ENCODE measurements around the gene ACACB. TPM values are rescaled to one million over a fixed set of nuclear protein-coding genes. Genes with fewer than 3 reads are reported as not detected.

Gene ACACB
- total RNA-seq, 1 experiment from 2014 or later, result 20.0 TPM

DNA sequence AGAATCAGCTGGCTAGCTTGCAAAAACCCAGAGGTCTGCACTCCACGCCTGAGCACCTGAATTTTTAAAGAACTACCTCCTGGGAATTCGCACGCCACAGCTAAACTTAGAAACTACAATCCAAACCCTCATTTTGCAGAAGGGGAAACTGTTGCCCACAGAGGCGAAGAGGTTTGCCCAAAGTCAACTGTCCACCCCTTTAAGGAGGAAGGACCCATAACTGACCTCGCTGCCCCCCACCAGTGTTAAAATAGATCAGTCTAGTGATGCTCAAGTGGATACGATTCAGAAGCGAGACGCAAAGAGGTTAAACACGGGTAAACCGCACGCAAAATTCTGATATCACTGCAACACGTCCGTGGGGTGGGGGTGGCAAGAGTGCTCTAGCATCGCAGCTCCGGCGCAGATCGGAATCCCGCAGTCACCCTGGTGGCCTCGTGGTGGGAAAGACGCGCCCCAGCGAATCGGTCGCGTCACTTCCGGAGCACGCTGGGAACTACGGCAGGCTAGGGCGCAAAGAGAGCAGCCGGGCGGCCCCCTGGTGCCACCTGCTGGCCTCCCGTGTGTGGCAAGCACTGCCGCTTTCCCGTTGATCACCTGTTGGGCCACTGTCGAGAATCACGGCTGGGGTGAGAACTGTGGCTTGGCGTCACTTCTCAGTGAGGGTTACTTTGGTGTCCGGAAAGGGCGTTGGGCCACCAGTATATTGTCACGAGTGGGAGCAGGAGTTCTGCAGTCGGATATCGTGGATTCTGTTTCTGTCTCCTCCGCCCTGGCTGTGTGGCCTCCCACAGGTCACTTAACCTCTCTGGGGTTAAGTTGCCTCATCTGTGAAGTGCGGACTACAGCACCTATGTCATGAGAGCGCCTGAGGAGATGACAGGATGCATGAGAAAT, 23.1 kb upstream of the ACACB start, which contains the start of gene ALKBH2 (continued):
- no peak for TF ChIP-seq PRRX2 (CRISPR knock-in tag; IDR thresholded peaks at IDR 0.05)
- peak; percentile 95 for TF ChIP-seq ESRRA (CRISPR knock-in tag; IDR thresholded peaks at IDR 0.05; ENCODE audit: borderline replicate concordance)
- TF ChIP-seq NFE2L1 (CRISPR knock-in tag; IDR thresholded peaks at IDR 0.05), result peak; percentile 97
- TF ChIP-seq ZBTB21 (CRISPR knock-in tag; IDR thresholded peaks at IDR 0.05; ENCODE audit: borderline replicate concordance), result peak; percentile 71; the same call in 1 of the 2 replicates
- TF ChIP-seq, protein P1, sequence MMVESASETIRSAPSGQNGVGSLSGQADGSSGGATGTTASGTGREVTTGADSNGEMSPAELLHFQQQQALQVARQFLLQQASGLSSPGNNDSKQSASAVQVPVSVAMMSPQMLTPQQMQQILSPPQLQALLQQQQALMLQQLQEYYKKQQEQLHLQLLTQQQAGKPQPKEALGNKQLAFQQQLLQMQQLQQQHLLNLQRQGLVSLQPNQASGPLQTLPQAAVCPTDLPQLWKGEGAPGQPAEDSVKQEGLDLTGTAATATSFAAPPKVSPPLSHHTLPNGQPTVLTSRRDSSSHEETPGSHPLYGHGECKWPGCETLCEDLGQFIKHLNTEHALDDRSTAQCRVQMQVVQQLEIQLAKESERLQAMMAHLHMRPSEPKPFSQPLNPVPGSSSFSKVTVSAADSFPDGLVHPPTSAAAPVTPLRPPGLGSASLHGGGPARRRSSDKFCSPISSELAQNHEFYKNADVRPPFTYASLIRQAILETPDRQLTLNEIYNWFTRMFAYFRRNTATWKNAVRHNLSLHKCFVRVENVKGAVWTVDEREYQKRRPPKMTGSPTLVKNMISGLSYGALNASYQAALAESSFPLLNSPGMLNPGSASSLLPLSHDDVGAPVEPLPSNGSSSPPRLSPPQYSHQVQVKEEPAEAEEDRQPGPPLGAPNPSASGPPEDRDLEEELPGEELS (CRISPR knock-in tag; IDR thresholded peaks at IDR 0.05), result peak; percentile 97
- TF ChIP-seq, protein P2, sequence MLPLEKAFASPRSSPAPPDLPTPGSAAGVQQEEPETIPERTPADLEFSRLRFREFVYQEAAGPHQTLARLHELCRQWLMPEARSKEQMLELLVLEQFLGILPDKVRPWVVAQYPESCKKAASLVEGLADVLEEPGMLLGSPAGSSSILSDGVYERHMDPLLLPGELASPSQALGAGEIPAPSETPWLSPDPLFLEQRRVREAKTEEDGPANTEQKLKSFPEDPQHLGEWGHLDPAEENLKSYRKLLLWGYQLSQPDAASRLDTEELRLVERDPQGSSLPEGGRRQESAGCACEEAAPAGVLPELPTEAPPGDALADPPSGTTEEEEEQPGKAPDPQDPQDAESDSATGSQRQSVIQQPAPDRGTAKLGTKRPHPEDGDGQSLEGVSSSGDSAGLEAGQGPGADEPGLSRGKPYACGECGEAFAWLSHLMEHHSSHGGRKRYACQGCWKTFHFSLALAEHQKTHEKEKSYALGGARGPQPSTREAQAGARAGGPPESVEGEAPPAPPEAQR (CRISPR knock-in tag; IDR thresholded peaks at IDR 0.05), result no peak
- TF ChIP-seq FOXK1 (CRISPR knock-in tag; IDR thresholded peaks at IDR 0.05), result peak; percentile 95
- peak; percentile 80; the same call in 1 of the 2 replicates for TF ChIP-seq ELF4 (CRISPR knock-in tag; IDR thresholded peaks at IDR 0.05; ENCODE audit: low read depth)
- TF ChIP-seq, protein P3, sequence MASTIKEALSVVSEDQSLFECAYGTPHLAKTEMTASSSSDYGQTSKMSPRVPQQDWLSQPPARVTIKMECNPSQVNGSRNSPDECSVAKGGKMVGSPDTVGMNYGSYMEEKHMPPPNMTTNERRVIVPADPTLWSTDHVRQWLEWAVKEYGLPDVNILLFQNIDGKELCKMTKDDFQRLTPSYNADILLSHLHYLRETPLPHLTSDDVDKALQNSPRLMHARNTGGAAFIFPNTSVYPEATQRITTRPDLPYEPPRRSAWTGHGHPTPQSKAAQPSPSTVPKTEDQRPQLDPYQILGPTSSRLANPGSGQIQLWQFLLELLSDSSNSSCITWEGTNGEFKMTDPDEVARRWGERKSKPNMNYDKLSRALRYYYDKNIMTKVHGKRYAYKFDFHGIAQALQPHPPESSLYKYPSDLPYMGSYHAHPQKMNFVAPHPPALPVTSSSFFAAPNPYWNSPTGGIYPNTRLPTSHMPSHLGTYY (CRISPR knock-in tag; IDR thresholded peaks at IDR 0.05), result no peak
- no peak for TF ChIP-seq ZNF396 (CRISPR knock-in tag; IDR thresholded peaks at IDR 0.05; ENCODE audit: borderline replicate concordance)
- TF ChIP-seq, protein P4, sequence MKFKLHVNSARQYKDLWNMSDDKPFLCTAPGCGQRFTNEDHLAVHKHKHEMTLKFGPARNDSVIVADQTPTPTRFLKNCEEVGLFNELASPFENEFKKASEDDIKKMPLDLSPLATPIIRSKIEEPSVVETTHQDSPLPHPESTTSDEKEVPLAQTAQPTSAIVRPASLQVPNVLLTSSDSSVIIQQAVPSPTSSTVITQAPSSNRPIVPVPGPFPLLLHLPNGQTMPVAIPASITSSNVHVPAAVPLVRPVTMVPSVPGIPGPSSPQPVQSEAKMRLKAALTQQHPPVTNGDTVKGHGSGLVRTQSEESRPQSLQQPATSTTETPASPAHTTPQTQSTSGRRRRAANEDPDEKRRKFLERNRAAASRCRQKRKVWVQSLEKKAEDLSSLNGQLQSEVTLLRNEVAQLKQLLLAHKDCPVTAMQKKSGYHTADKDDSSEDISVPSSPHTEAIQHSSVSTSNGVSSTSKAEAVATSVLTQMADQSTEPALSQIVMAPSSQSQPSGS (CRISPR knock-in tag; IDR thresholded peaks at IDR 0.05; ENCODE audit: borderline replicate concordance, low read depth), result no peak
- TF ChIP-seq EMX1 (CRISPR knock-in tag; IDR thresholded peaks at IDR 0.05), result 0 out of 2 replicates have a peak, but pooled peaks have one; percentile 40
- TF ChIP-seq ZNF138 (CRISPR knock-in tag; conservative IDR thresholded peaks at IDR 0.05), result peak; percentile 86; the same call in 1 of the 2 replicates
- no peak for TF ChIP-seq ZNF317 (CRISPR knock-in tag; IDR thresholded peaks at IDR 0.05; ENCODE audit: borderline replicate concordance, low read depth)
- TF ChIP-seq CREB1 (CRISPR knock-in tag; IDR thresholded peaks at IDR 0.05), result peak; percentile 97
- TF ChIP-seq, protein P5, sequence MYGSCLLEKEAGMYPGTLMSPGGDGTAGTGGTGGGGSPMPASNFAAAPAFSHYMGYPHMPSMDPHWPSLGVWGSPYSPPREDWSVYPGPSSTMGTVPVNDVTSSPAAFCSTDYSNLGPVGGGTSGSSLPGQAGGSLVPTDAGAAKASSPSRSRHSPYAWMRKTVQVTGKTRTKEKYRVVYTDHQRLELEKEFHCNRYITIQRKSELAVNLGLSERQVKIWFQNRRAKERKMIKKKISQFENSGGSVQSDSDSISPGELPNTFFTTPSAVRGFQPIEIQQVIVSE (CRISPR knock-in tag; IDR thresholded peaks at IDR 0.05; ENCODE audit: borderline replicate concordance), result no peak
- no peak for TF ChIP-seq JAZF1 (CRISPR knock-in tag; IDR thresholded peaks at IDR 0.05)

DNA sequence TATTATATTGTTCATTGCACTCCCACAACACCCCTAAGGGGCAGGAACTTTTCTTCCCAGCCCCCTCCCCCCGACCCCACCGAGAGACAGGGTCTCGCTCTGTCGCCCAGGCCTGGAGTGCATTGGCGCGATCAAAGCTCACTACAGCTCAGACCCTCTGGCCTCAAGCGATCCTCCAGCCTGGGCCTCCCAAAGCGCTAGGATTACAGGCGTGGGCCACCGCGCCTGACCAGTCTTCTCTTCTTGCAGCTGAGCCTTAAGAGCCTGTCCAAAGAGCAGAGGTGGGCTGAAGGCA, 19.3 kb upstream of the ACACB start:
- no peak for DNase-seq (ENCODE audit: low spot score)
- CTCF ChIA-PET, result interaction anchor here (0.6 to 1.3 kb wide), 3 partner anchors 15 to 57 kb away, joined by 3 to 9 read pairs (median 3); no protein-coding TSS in a partner anchor
- peaks cover 21% of the 10 kb centered on the region for H3K4me1 Mint-ChIP-seq
- peaks cover 32% of the 10 kb centered on the region for H3K36me3 Mint-ChIP-seq
- ATAC-seq, result no peak
- no peaks in the 10 kb centered on the region for H3K9me3 Mint-ChIP-seq
- H3K27me3 Mint-ChIP-seq (ENCODE audit: low read depth), result peaks cover 10% of the 10 kb centered on the region
- POLR2A ChIA-PET, result interaction anchor here (0.5 to 0.7 kb wide), 2 partner anchors 18 to 1254 kb away, joined by 3 to 6 read pairs; no protein-coding TSS in a partner anchor
- H3K27ac Mint-ChIP-seq, result no peak overlapping the region
- peak overlapping the region; percentile 81 for H3K4me3 Mint-ChIP-seq
- TF ChIP-seq TCF7 (CRISPR knock-in tag; IDR thresholded peaks at IDR 0.05; ENCODE audit: low read depth), result no peak
- TF ChIP-seq, protein P6, sequence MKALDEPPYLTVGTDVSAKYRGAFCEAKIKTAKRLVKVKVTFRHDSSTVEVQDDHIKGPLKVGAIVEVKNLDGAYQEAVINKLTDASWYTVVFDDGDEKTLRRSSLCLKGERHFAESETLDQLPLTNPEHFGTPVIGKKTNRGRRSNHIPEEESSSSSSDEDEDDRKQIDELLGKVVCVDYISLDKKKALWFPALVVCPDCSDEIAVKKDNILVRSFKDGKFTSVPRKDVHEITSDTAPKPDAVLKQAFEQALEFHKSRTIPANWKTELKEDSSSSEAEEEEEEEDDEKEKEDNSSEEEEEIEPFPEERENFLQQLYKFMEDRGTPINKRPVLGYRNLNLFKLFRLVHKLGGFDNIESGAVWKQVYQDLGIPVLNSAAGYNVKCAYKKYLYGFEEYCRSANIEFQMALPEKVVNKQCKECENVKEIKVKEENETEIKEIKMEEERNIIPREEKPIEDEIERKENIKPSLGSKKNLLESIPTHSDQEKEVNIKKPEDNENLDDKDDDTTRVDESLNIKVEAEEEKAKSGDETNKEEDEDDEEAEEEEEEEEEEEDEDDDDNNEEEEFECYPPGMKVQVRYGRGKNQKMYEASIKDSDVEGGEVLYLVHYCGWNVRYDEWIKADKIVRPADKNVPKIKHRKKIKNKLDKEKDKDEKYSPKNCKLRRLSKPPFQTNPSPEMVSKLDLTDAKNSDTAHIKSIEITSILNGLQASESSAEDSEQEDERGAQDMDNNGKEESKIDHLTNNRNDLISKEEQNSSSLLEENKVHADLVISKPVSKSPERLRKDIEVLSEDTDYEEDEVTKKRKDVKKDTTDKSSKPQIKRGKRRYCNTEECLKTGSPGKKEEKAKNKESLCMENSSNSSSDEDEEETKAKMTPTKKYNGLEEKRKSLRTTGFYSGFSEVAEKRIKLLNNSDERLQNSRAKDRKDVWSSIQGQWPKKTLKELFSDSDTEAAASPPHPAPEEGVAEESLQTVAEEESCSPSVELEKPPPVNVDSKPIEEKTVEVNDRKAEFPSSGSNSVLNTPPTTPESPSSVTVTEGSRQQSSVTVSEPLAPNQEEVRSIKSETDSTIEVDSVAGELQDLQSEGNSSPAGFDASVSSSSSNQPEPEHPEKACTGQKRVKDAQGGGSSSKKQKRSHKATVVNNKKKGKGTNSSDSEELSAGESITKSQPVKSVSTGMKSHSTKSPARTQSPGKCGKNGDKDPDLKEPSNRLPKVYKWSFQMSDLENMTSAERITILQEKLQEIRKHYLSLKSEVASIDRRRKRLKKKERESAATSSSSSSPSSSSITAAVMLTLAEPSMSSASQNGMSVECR (CRISPR knock-in tag; IDR thresholded peaks at IDR 0.05; ENCODE audit: borderline replicate concordance), result no peak
- TF ChIP-seq, protein P7, sequence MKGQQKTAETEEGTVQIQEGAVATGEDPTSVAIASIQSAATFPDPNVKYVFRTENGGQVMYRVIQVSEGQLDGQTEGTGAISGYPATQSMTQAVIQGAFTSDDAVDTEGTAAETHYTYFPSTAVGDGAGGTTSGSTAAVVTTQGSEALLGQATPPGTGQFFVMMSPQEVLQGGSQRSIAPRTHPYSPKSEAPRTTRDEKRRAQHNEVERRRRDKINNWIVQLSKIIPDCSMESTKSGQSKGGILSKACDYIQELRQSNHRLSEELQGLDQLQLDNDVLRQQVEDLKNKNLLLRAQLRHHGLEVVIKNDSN (CRISPR knock-in tag; IDR thresholded peaks at IDR 0.05), result no peak
- no peak for TF ChIP-seq ZNF423 (CRISPR knock-in tag; IDR thresholded peaks at IDR 0.05)
- no peak for TF ChIP-seq ZNF263 (CRISPR knock-in tag; IDR thresholded peaks at IDR 0.05; ENCODE audit: low read depth)
- TF ChIP-seq CREM (CRISPR knock-in tag; IDR thresholded peaks at IDR 0.05), result no peak
